Measurements from ENCODE around the gene FAM83C. TPM values are rescaled to one million over a fixed set of nuclear protein-coding genes. Genes with fewer than 3 reads are reported as not detected.

The FAM83C gene
- total and polyA plus RNA-seq, 9 of the 15 experiments (the other 6 are each of a cell fraction or from before 2014, with no cell fraction given): not detected

DNA sequence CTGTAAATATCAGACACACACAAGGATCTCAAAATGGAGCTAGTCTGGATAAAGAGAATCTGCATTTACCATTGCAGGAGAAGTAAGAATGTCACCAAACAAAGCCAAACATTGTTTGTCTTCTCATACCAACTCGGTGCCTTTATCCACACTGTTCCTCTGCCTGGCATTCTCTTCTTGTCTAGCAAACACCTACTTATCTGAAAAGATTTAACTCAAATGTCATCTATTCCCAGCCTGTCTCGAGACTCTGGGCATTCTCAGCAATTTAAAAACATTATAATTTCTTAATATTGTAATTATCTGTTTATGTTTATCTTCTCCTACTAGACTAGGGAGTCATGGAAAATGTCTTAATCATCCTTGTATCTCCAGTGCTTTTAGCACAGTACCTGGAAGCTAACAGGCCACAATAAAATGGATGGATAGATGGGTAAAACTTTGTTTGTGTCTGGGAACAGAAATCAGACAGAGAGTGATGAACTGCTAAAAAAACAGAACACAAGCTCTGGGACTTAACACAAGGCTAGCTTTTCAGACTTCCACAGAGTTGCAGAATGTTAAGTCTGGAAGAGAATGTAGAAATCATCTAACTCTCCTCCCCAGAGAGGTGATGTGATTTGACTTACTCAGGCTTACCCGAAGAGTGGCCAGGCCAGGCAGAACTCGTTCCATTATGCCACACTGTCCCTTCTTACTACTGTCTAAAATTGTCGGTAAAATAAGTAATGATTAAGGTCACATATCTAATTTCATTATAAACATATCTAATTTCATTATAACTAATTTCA lies 42.3 kb upstream of the FAM83C start:
- H3K9ac ChIP-seq (ENCODE audit: insufficient read depth in 1 of 2, low read depth in 2 of 2, low read length in 2 of 2): no peak overlapping the region
- ChIA-PET CTCF (ENCODE audit: low intra/inter-chr PET ratio) (interaction anchor here (0.6 kb wide), 1 partner anchor 31 kb away, joined by 3 read pairs; no protein-coding TSS in a partner anchor), POLR2A (interaction anchor here (0.6 to 1.4 kb wide), 3 partner anchors 25 to 1950 kb away, joined by 3 read pairs; no protein-coding TSS in a partner anchor)
- H3K79me2 ChIP-seq (ENCODE audit: control insufficient read depth, insufficient read depth, low read length): no peaks in the 10 kb centered on the region
- no peak overlapping the region for H3K4me2 ChIP-seq (ENCODE audit: insufficient read depth, low read length)
- H2AFZ ChIP-seq (ENCODE audit: low read depth, low read length): no peak overlapping the region
- FAIRE-seq: no peak
- H4K20me1 ChIP-seq (replicated peaks; ENCODE audit: control insufficient read depth, insufficient read depth, low read length): no peaks in the 10 kb centered on the region
- no peak overlapping the region for H3K27ac ChIP-seq (ENCODE audit: extremely low read depth, low read depth, low read length)
- BruUV-seq (replicated peaks): no TSS peak
- DNase-seq (ENCODE audit: extremely low read depth in 1 of 4, low spot score in 3 of 4): no peak
- no peaks in the 10 kb centered on the region for H3K9me3 ChIP-seq (replicated peaks; ENCODE audit: control insufficient read depth, insufficient read depth, low read depth, low read length)
- H3K4me1 ChIP-seq (replicated peaks in 1 of 2; ENCODE audit: control insufficient read depth in 2 of 2, insufficient read depth in 2 of 2, low read length in 2 of 2): peaks cover 0 to 16% of the 10 kb centered on the region in 2 experiments; a peak in 2 of 5 replicates
- no peak for ATAC-seq
- H3K9me1 ChIP-seq (ENCODE audit: control insufficient read depth, insufficient read depth, low read length): no peaks in the 10 kb centered on the region
- intact Hi-C loops (cut with micrococcal nuclease) (no loop called here), in situ Hi-C loops (cut with MboI) (no loop called here)
- 73% methylated on average over 5 of the region's 5 CpGs for WGBS (ENCODE audit: insufficient coverage, low coverage, missing lambda C conversion rate)
- peaks cover 7% of the 10 kb centered on the region; the same call in 1 of the 3 replicates for H3K36me3 ChIP-seq (ENCODE audit: control insufficient read depth, insufficient read depth, low read length)
- no peaks in the 10 kb centered on the region for H3K27me3 ChIP-seq (ENCODE audit: control insufficient read depth in 2 of 2, insufficient read depth in 2 of 2, low read length in 2 of 2)
- H3K4me3 ChIP-seq: no peak overlapping the region
- TF ChIP-seq SOX6 (IDR thresholded peaks at IDR 0.05) (no peak), NR1H2 (CRISPR knock-in tag; IDR thresholded peaks at IDR 0.05) (no peak), IRF2 (CRISPR knock-in tag; IDR thresholded peaks at IDR 0.05) (no peak), SMAD4 (CRISPR knock-in tag; conservative IDR thresholded peaks at IDR 0.05) (no peak), ZFP1 (CRISPR knock-in tag; IDR thresholded peaks at IDR 0.05) (no peak), FOXA1 (IDR thresholded peaks at IDR 0.05; ENCODE audit: borderline replicate concordance) (no peak), ZNF347 (CRISPR knock-in tag; IDR thresholded peaks at IDR 0.05; ENCODE audit: low read depth) (no peak), LARP7 (IDR thresholded peaks at IDR 0.05) (no peak), NFYB (IDR thresholded peaks at IDR 0.05; ENCODE audit: extremely low read depth, insufficient read length) (no peak), RUNX1 (IDR thresholded peaks at IDR 0.05; ENCODE audit: low read depth) (no peak), ESRRA (IDR thresholded peaks at IDR 0.05; ENCODE audit: borderline replicate concordance, low read depth) (no peak)
- TF ChIP-seq, protein P1, sequence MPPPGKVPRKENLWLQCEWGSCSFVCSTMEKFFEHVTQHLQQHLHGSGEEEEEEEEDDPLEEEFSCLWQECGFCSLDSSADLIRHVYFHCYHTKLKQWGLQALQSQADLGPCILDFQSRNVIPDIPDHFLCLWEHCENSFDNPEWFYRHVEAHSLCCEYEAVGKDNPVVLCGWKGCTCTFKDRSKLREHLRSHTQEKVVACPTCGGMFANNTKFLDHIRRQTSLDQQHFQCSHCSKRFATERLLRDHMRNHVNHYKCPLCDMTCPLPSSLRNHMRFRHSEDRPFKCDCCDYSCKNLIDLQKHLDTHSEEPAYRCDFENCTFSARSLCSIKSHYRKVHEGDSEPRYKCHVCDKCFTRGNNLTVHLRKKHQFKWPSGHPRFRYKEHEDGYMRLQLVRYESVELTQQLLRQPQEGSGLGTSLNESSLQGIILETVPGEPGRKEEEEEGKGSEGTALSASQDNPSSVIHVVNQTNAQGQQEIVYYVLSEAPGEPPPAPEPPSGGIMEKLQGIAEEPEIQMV (tag; conservative IDR thresholded peaks at IDR 0.05; ENCODE audit: low read depth): no peak
- TF ChIP-seq, protein P2, sequence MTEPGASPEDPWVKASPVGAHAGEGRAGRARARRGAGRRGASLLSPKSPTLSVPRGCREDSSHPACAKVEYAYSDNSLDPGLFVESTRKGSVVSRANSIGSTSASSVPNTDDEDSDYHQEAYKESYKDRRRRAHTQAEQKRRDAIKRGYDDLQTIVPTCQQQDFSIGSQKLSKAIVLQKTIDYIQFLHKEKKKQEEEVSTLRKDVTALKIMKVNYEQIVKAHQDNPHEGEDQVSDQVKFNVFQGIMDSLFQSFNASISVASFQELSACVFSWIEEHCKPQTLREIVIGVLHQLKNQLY (CRISPR knock-in tag; conservative IDR thresholded peaks at IDR 0.05): no peak
- TF ChIP-seq, protein P3, sequence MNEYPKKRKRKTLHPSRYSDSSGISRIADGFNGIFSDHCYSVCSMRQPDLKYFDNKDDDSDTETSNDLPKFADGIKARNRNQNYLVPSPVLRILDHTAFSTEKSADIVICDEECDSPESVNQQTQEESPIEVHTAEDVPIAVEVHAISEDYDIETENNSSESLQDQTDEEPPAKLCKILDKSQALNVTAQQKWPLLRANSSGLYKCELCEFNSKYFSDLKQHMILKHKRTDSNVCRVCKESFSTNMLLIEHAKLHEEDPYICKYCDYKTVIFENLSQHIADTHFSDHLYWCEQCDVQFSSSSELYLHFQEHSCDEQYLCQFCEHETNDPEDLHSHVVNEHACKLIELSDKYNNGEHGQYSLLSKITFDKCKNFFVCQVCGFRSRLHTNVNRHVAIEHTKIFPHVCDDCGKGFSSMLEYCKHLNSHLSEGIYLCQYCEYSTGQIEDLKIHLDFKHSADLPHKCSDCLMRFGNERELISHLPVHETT (CRISPR knock-in tag; conservative IDR thresholded peaks at IDR 0.05 in 1 of 2, IDR thresholded peaks at IDR 0.05 in 1 of 2): no peak
- TF ChIP-seq, protein P4, sequence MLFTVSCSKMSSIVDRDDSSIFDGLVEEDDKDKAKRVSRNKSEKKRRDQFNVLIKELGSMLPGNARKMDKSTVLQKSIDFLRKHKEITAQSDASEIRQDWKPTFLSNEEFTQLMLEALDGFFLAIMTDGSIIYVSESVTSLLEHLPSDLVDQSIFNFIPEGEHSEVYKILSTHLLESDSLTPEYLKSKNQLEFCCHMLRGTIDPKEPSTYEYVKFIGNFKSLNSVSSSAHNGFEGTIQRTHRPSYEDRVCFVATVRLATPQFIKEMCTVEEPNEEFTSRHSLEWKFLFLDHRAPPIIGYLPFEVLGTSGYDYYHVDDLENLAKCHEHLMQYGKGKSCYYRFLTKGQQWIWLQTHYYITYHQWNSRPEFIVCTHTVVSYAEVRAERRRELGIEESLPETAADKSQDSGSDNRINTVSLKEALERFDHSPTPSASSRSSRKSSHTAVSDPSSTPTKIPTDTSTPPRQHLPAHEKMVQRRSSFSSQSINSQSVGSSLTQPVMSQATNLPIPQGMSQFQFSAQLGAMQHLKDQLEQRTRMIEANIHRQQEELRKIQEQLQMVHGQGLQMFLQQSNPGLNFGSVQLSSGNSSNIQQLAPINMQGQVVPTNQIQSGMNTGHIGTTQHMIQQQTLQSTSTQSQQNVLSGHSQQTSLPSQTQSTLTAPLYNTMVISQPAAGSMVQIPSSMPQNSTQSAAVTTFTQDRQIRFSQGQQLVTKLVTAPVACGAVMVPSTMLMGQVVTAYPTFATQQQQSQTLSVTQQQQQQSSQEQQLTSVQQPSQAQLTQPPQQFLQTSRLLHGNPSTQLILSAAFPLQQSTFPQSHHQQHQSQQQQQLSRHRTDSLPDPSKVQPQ (CRISPR knock-in tag; IDR thresholded peaks at IDR 0.05; ENCODE audit: borderline replicate concordance): no peak
